ENCODE results near the gene NME5. TPM values are rescaled to one million over a fixed set of nuclear protein-coding genes. Genes with fewer than 3 reads are reported as not detected.
"Not testable (repeated sequence)": the region's sequence is repeated elsewhere in the genome, so short reads cannot be mapped to it uniquely, and the experiment has no call there.

The NME5 gene
- total RNA-seq, 2 experiments from 2014 or later = not detected

DNA sequence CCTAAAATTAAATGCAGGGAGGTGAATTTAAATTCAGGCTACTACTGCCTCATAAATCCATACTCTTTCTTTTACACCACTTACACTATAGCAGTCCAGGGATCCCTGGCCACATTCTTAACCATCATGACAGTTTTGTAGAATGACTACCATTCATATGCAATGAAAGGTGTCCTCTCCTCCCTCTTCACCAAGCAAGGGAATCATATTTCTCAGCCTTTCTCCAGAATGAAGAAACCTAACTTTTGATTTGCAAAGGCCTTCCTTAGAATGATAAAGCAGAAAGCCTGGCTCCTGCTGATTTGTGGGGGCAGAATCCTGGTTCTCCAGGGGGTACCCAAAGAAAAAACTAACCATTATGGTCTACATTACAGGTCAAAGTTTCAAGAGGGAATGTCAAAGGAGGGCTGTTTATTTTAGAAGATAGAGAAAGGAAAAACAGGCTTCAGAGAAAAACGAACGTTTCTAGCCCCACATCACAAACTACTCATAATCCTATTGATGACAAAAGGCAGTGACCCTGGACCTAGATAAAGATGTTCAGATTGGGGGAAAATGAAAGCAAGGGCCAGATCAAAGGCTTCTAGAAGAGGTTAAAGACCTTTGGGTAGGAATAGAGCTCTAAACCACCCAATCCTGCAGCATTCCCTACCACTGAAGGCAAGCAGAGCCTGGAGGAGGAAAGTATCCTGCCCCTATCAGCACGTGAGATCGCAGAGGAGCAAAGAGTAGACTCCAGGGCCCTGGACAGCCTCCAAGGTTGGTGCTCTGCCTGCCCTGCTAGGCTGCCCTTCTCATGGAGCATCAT is 43.9 kb downstream of the NME5 start:
- CTCF ChIA-PET = interaction anchor here (0.8 kb wide), 1 partner anchor 64 kb away, joined by 3 read pairs; no protein-coding TSS in a partner anchor
- POLR2A ChIA-PET = no interaction called here

GRCh38 chr5:138093036-138093435 is 46.2 kb downstream of the NME5 start:
- ChIA-PET CTCF (no interaction called here), POLR2A (no interaction called here)

DNA sequence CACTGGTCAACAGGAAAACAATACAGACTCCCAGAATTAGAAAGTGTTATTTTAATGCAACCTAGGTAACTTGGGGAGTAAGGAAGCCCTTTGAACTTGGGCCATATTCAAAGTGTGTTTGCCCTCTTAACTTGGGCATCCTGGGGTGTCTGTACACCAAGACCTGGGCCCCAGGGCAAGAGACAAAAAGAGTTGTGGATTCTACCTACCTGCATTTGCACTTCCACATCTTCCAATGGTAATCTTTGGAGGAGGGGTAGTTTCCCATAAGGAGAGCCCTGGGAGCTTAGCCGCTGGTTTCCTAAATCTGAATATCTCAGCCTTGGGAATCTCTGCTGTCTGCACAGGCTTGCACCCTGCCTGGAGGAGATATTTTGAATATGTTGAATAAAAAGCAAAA is 46.9 kb downstream of the NME5 start:
- CTCF ChIA-PET = interaction anchor here (0.6 kb wide), 1 partner anchor 41 kb away, joined by 3 read pairs; no protein-coding TSS in a partner anchor
- POLR2A ChIA-PET = no interaction called here

DNA sequence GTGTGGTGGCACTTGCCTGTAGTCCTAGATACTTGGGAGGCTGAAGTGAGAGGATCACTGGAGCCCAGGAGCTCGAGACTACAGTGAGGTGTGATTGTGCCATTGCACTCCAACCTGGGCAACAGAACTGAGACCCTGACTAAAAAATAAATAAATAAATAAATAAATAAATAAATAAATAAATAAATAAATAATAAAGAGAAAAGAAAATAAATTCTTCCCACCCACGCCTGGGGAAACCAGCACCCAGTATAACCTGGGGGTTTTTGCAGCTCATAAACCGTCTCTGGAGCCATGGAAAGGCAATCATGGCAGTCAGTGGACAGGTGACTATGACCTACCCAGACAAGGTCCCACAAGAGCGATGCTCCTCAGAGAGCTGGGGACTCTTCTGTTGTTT is 47.5 kb downstream of the NME5 start:
- ChIA-PET POLR2A (interaction anchor here (0.6 kb wide), 1 partner anchor 50 kb away, joined by 3 read pairs; no protein-coding TSS in a partner anchor), CTCF (interaction anchor here (0.6 kb wide), 1 partner anchor 41 kb away, joined by 3 read pairs; no protein-coding TSS in a partner anchor)

GRCh38 chr5:138083702-138084101 is 55.5 kb downstream of the NME5 start, which contains the start of gene WNT8A:
WNT8A (plus strand) TSS chr5:138084033; CDS start chr5:138084128, 95 bp downstream.
- ChIA-PET POLR2A (no interaction called here), CTCF (no interaction called here)

DNA sequence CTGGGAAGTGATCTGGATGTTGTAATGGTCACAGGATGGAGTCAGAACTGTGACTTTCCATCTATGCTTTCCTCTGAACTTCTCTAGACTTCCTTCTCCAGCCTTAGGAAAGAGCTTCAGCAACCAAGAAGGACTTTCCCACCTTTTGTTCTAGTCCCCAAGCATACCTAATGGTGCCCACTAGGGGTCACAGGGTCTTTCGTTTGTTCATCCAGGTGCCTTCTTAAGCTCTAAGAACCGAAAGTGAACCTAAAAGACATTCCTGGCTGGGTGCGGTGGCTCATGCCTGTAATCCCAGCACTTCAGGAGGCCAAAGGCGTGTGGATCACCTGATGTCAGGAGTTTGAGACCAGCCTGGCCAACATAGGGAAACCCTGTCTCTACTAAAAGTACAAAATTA is 57.2 kb downstream of the NME5 start:
- ChIA-PET CTCF (interaction anchor here (1.2 to 1.7 kb wide), 3 partner anchors 15 to 52 kb away, joined by 3 to 7 read pairs (median 5); no protein-coding TSS in a partner anchor), POLR2A (no interaction called here)

GRCh38 chr5:138078006-138078643 is 61.1 kb downstream of the NME5 start:
- POLR2A ChIA-PET = no interaction called here
- CTCF ChIA-PET = interaction anchor here (0.7 to 5.9 kb wide), 10 partner anchors 10 to 300 kb away, joined by 3 to 37 read pairs (median 5); no protein-coding TSS in a partner anchor

DNA sequence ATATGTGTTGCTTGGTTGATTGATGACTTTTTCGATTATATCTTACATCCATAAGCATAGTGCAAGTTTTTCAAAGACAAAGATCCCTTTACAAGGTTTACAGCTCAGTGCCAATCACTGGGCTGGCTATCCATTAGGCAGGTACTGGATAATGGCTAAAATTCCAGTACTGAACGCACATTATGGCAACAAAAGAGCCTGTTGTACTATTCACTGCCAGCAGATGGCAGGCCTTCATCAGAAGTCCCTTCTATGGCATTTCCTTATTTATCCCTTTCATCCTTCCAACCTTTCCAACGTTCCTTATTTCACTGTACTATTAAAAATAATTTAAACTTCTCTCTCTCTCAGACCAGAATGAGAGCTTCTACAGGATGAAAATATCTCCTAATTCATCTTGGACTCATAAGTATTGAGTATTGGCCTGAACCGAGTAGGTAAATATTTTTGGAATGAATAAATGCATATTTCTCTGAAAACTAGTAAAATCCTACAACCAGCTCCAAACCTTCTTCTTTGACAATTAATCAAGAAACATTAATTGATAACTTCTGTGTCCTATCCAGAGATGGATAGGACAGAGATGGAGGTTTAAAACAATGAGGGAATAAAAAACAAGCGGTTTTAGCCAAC is 62.0 kb downstream of the NME5 start:
- ChIA-PET POLR2A (no interaction called here), CTCF (interaction anchor here (0.6 to 5.9 kb wide), 21 partner anchors 9 to 299 kb away, joined by 3 to 37 read pairs (median 3); partner anchors contain the start of gene NME5)

DNA sequence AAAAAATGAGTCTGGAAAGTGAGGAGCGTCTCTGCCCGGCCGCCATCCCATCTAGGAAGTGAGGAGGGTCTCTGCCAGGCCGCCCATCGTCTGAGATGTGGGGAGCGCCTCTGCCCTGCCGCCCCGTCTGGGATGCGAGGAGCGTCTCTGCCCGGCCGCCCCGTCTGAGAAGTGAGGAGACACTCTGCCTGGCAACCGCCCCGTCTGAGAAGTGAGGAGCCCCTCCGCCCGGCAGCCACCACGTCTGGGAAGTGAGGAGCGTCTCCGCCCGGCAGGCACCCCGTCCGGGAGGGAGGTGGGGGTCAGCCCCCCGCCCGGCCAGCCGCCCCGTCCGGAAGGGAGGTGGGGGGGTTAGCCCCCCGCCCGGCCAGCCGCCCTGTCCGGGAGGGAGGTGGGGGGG is 69.2 kb downstream of the NME5 start:
- POLR2A ChIA-PET = not testable (repeated sequence)
- CTCF ChIA-PET = interaction anchor here (1.0 to 3.1 kb wide), 4 partner anchors 8 to 291 kb away, joined by 9 to 43 read pairs (median 12); no protein-coding TSS in a partner anchor

DNA sequence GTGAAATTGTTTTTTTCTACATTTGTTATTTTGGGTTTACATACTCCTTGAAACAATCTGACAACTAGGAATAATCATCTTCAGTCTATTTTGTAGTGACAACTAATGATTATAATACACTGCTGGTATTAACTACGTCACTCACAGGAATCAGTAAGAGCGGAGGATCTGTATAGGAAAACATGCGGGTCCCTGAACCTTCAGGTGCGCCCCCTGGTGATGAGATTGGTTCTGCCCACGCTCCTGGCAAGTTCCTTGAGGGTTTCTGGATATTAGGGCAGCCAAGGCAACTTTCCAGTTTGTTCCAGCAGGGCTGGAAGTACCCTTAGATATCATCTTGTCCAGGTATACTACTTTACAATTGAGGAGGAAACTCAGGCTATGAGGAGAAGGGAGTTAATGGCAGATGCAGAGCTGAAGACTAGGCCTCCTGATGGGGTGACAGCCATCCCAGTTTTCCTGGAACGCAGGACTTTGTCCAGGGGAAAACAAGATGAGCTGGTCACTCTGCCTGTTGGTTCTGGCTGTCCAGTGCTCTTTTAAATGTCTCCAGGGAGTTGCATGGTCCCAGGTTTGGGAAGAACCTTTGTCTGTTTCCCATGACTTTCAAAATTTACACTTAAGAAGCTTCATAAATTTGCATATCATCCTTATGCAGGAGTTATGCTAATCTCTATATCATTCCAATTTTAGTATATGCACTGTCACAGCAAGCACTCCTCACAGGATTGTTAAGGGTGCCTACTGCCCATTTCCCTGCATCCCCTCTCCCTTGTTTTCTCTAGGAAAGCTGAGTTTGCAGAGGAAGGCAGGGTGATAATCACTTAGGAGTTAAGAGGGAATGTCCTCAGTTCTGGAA is 70.3 kb downstream of the NME5 start:
- ChIA-PET POLR2A (no interaction called here), CTCF (interaction anchor here (0.6 to 3.1 kb wide), 11 partner anchors 9 to 439 kb away, joined by 3 to 43 read pairs (median 4); no protein-coding TSS in a partner anchor)

DNA sequence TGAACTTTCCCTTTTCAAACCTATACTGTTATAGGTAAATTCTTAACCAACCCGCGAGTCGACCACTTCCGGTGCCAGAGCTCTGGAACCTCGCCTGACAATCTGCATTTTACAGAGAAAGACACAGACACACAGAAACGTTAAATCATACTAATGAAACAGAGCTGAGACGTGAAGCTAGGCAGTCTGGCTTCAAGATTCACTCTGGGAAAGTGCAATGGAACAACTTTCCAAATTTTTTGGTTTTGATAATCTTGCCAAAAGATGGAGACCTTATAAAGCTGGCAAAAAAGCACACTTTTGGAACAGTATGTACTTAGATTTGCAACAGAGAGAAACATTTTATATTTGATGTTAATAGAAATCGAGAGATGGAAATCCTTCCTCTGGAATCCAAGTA is 71.3 kb downstream of the NME5 start:
- CTCF ChIA-PET = interaction anchor here (0.6 to 3.1 kb wide), 8 partner anchors 10 to 287 kb away, joined by 3 to 43 read pairs (median 4); no protein-coding TSS in a partner anchor
- POLR2A ChIA-PET = no interaction called here

Other genes with a start within 250 kb of the NME5 start
- not detected for gene PKD2L2, start 250.0 kb downstream of the NME5 start, total RNA-seq
- 10 to 100 TPM; 17.1 to 20.8 TPM for gene FAM13B, start 106.3 kb downstream of the NME5 start, total RNA-seq
- not detected for gene WNT8A, start 55.4 kb downstream of the NME5 start, total RNA-seq
- gene BRD8, start 39.2 kb upstream of the NME5 start, total RNA-seq = 10 to 100 TPM; 56.4 to 56.8 TPM
- gene KIF20A, start 39.7 kb upstream of the NME5 start, total RNA-seq = 10 to 100 TPM; 35.8 to 37.5 TPM
- 10 to 100 TPM; 48.0 to 50.0 TPM for gene CDC23, start 73.9 kb upstream of the NME5 start, total RNA-seq
- gene GFRA3, start 135.2 kb upstream of the NME5 start, total RNA-seq = under 1 TPM in 1 of 2 experiments, not detected in 1; 0.10 TPM
- gene CDC25C, start 192.4 kb upstream of the NME5 start, total RNA-seq = 1 to 10 TPM; 6.1 to 6.2 TPM
- 10 to 100 TPM; 29.7 to 31.7 TPM for gene FAM53C, start 198.8 kb upstream of the NME5 start, total RNA-seq
- gene KDM3B, start 213.3 kb upstream of the NME5 start, total RNA-seq = 10 to 100 TPM; 38.8 to 39.4 TPM